ENCODE data around the gene CPXM2.

CPXM2 gene

DNA sequence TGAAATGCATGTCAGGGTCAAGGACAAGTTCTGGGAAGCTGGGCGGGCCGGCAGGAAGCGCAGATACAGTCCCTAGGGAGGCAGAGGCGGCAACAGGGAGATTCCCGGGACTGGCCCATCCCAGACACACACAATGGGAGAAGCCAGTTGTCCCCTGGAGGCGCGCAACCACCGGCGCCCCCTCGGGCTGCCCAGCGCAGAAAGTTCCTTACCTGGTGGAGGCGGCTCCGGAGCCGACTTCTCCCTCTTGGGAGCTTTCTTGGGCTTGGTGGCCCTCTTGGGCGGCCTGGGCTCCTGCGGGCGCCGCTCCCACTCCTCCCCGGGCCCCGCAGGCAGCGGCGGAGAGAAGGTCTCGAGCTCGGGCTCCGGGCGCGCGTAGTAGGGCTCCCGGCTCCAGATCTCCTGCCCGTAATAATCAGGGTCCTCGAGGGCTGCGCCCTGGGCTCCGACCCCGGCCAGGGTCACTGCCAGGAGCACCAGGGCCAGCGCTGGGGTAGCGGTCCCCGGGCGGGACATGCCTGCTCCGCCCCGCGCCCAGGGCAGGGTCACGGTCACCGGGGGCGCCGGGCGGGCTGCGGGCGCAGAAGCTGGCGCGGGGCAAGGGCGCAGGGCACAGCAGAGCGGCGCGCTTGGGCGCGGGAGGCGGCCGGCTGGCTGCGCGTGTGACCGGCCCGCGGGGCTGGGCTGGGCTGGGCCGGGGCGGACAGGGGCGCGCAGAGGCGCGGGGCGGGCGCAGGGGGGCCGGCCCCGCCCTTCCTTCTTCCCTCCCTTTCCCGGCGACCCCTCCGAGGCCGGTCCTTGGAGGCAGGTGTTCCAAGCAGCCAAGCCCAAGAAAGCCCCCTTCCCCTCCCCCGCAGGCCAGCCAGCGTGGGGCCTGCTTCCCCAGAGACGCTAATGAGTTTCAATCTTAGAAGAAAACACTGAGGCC, at the start of gene CPXM2:
Gene CPXM2, minus strand, starts transcription at position 664 of the 928 bp plus-strand sequence. Its CDS starts 148 bp downstream, at position 516.
- DNase-seq (ENCODE audit: low spot score) = no peak

DNA sequence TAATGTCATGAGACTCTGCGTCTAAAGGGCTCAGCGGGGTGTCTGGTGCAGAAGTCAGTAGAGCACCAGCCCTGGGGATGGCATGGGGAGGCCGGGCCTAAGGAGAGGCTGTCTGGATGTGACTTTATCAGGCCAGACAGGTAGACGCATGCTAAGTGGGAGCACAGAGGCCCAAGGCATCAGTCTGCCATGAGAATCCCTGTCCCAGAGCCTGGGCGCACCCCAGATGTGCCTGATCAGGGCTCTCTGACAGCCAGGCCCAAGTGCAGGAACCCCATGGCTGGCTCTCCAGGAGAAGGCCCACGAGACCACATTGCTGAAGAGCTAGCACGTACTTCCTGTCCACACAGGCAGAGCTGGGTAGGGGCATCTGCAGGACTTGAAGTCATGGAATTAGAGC, 48.0 kb upstream of the CPXM2 start:
- no peak for DNase-seq (ENCODE audit: low spot score)

DNA sequence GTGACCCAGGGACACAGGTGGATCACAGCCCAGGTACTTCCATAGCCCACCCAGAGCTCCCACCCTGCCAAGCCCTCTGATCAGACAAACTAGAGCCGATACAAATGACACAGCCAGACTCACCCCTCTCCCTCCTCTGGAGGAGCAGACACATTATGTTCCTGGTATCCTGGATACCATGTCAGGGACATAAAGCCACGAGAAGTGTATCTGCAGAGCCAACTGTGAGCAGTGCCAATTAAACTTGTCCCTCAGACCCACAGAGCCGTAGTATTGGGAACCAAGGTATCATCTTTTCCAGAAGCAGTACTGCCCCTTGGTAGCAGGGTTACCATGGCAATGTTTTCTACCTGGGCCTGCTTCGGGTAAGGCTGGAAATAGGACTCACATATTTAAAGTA, 47.3 kb upstream of the CPXM2 start:
- DNase-seq (ENCODE audit: low spot score) = no peak

DNA sequence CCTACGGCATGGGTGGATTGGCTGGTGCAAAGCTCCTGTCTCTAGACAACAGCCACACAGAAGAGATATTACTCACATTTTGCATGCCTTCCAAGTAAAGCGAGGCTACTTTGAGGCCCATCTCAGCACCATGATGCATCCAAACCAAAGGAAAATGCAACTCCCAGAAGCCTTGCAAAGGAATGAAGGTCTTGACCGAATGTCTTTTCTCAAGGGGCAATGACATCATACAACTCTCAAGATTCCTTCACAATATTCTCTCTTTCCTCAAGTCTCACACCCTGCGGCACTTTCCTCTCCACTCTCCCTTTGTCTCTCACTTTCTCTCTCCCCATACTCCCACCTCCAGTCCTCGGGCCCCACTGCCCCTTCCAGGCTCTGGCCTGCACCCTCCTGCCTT, 44.8 kb upstream of the CPXM2 start:
- no peak for DNase-seq (ENCODE audit: low spot score)

- DNase-seq (ENCODE audit: low spot score) = no peak
Measured at GRCh38 chr10:123935680-123936079, 44.1 kb upstream of the CPXM2 start.

DNA sequence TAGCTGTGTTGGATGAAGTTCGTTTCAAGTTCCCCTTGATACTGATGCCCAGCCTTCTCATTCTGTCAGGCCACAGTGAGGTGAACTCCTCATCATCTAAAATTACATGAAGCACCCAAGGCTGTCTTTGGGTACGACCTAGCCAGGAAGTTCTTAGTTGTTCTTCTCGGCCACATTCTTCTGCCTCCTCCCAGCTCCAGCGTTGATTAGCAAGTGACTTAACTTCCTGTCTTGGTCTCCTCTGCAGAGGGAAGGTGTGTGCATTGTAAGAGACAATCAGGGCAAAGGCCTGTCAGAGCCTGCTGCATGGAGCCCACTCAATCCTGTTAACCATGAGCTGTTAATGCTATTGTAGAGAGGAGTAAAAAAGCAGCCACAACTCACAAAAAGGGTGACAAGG, 43.2 kb upstream of the CPXM2 start:
- no peak for DNase-seq (ENCODE audit: low spot score)

DNA sequence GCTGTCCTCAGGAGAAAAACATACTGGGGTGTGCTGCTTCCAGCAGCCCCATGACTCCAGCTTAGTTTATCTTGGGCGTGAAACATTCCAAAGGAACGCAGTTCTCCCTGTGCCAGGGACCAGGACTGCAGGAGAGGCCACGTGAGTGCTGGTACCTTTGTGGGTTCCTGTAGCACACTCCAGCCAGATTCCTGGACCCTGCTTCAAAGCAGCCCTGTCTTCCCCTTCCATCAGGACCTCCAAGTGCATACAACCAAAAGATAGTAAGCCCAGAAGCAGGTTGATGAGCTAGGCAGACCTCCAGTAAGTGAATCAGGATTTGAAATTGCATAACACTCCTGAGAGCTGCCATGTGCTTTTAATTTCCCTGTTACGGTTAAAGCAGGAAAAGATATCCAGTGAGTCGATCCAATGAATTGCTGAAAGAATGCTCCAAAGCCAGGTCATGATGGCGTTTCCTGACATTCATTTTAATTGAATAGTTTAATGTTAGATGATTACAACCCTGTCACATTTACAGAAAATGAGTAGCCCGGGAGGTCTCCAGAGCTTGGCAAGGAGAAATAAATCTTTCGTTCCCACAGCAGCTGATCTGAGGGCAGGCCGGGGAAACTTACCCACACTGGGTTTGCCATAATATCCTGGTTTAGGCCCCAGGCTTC, 38.9 kb upstream of the CPXM2 start:
- no peak for DNase-seq (ENCODE audit: low spot score)

- DNase-seq (ENCODE audit: low spot score) = no peak
Measured at GRCh38 chr10:123929791-123930190, 38.2 kb upstream of the CPXM2 start.

GRCh38 chr10:123928427-123928826, 36.8 kb upstream of the CPXM2 start:
- no peak for DNase-seq (ENCODE audit: low spot score)

DNA sequence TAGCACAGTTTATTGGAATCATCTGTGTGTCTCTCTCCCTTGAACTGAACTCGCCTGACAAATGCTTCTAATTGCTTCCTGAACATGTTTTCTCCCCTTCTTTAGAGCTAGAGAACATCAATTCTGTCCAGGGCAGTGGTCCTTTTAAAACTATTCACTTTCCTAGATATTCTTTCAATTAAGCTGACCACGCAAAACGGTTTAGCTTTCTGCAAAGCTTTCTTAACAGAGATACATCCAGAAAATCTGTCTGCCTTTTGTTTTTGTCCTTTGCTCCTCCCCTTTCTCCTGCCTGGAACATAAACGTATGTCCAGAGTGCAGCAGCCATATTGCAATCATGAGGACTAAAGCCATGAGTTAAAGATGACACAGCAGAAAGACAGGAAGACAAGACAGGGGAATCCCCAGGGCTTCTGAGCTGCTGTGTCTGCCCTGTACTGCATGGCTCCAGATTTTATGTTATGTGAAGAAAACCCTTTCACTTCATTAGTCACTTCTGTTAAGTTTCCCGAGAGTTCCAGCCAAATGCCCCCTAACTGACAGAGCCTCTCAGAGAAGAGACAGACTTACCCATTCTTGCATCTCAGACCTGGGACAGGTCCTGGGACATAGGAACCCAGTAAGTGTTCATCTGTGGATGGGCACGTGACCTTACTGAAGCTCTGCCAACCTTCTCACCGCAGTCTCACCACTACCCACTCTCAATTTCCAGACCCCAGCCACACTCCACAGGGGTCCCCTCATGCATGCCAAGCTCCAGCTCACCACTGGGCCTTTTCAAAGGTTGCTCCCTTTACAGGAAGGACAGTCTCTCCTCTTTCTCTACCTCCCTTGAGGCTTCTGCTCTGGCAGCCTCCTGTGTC, 35.0 kb upstream of the CPXM2 start:
- no peak for DNase-seq (ENCODE audit: low spot score)

GRCh38 chr10:123922126-123922525, 30.5 kb upstream of the CPXM2 start:
- no peak for DNase-seq (ENCODE audit: low spot score)

DNA sequence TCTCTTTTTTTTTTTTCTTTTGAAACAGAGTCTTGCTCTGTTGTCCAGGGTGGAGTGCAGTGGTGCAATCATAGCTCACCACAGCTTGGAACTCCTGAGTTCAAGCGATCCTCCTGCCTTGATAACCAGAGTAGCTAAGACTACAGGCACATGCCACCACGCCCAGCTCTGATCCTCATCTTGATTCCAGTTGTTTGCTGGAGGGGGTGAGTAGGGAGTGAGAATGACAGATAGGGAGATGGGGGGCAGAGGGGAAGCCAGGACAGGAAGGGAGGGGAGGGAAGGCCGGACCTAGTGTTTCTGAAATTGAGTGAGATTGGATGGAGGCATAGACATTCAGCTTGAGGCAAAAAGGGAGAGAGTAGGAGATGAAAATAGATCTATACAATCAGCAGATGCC, 25.2 kb upstream of the CPXM2 start:
- no peak for DNase-seq (ENCODE audit: low spot score)

DNA sequence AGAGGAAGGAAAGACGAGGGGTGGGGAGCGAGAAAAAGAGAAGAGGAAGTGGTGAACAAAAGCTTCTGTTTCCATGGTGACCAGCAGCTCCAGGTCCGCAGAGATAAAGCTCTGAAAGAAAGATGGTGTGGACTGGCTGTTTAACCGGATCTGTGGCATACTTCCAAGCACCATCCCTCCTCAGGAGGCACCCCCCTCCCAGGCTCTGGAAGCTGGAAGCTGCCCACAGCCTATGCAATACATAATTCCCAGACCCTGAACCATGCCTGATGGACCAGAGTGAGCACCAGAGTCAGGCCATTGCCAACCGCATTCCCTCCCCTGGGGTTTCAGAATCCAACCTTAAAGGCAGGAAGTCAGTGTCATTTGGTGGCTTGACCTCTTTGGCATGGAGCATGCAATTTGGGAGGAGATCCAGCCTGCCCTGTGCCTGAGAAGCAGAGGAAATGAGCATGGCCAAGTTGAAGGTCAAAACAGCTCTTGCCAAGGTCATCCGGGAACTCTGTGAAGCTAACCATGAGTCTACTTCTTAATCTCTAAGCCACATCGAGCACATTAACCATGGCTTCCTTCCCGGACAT, 22.2 kb upstream of the CPXM2 start:
- no peak for DNase-seq (ENCODE audit: low spot score)

DNA sequence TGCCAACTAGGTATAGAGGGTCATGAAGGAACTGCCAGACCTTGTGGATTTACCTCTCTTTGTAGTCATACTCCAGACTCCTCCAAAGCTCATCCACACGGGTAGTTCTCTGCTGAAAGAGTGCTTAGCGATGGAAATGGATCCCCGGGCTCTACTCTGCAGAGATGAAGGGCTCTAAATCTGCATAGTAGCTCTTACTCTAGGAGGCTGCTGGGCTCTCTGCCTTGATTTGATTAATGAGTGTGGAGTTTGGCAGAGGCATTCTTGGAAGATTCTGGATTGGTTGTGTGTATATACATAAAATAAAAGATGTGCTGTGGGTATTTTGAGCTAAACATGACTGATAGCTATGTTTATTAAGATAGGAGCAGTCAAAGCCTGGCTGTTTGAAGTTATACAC, 21.3 kb upstream of the CPXM2 start:
- DNase-seq (ENCODE audit: low spot score) = no peak

DNA sequence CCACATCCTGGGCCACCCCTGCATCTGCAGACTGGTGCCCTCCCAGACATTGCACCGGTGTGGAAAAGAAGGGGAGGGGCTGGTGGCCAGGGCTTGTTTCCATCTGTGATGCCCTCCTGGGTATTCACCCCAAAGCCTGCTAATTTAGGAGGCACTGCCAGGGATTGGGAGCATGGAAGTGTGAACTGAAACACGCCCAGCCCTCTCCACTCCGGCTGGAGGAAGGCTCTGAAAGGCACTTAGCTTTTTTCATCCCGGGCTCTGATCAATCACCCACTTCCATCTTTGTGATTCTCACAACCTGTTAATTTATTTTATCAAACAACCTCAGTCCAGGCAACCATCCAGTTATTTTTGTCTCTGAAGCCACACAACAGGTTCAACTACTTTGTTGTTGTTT, 20.9 kb upstream of the CPXM2 start:
- no peak for DNase-seq (ENCODE audit: low spot score)

DNA sequence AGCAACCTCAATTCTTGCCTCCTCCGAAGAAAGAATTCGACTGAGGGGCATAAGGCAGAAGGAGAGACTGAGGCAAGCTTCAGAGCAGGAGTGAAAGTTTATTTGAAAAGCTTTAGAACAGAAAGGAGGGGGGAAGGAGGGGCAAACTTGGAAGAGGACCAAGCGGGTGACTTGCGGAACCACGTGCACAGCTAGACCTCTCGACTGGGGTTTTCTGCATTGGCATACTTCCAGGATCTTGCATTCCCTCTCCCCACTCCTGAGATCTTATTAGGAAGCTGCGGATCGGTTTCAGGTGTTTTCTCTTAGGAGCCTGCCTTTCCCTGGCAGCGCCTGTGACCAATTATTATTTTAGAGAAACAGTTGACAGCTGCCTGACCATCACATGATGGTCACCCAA, 20.3 kb upstream of the CPXM2 start:
- DNase-seq (ENCODE audit: low spot score) = no peak

- DNase-seq (ENCODE audit: low spot score) = no peak
Measured at GRCh38 chr10:123909866-123910265, 18.3 kb upstream of the CPXM2 start.

- DNase-seq (ENCODE audit: low spot score) = no peak
Measured at GRCh38 chr10:123909426-123909825, 17.8 kb upstream of the CPXM2 start.

DNA sequence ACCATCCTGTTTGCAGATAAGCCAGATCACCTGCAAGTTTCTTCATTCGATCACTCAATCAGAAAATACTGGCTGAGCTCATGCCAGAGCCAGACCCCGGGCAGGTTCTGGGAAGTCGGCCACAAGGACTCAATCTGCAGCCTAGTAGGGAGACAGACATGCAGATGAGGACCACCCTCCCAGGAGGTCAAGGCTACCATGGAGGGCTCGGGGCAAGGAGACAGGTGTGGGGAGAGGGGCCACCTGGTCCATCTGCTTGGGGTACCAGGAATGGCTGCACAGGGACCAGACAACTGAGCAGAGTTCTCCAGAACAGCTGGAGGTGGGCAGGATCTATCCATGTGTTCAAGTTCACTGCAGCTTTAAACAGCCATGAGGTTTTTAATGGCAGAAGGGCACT, 16.8 kb upstream of the CPXM2 start:
- DNase-seq (ENCODE audit: low spot score) = no peak

GRCh38 chr10:123906884-123907652, 15.5 kb upstream of the CPXM2 start:
- DNase-seq (ENCODE audit: low spot score) = no peak

GRCh38 chr10:123906296-123906695, 14.7 kb upstream of the CPXM2 start:
- DNase-seq (ENCODE audit: low spot score) = no peak

Data from kidney capillary endothelial cell (primary cell).